Thyroid gland (tissue), 4 donors: ENCODE results near the gene MYCN. TPM values are rescaled to one million over a fixed set of nuclear protein-coding genes. Genes with fewer than 3 reads are reported as not detected.

ENCODE experiments used
- DNase-seq, 2 donors: peaks; one replicate each; pipeline ENCODE4 v3.0.0-alpha.2; 2019
- H3K27ac ChIP-seq, 3 donors: fragments of 200-600 bp; sonication (generic); 1 replicate in 2 of 3; 2 replicates in 1 of 3; pipeline ENCODE4 v1.5.1; 2016 to 2019; ENCODE audit warnings: mild to moderate bottlenecking in 1 of 3, moderate library complexity in 1 of 3
- H3K27me3 ChIP-seq: fragments of 200-600 bp; sonication (generic); one replicate; pipeline ENCODE4 v1.5.1; 2019
- H3K36me3 ChIP-seq, 2 donors: fragments of 200-600 bp; sonication (generic); one replicate each; pipeline ENCODE4 v1.5.1; 2016 to 2019
- H3K4me1 ChIP-seq, 2 donors: fragments of 200-600 bp; sonication (generic); one replicate each; pipeline ENCODE4 v1.5.1; 2017 to 2019
- H3K4me3 ChIP-seq, 3 donors: fragments of 200-600 bp; sonication (generic); replicated peaks in 1 of 3; 1 replicate in 2 of 3; 2 replicates in 1 of 3; pipeline ENCODE4 v1.5.1; 2016; ENCODE audit warnings: mild to moderate bottlenecking in 1 of 3
- H3K9me3 ChIP-seq: fragments of 200-600 bp; sonication (generic); one replicate; pipeline ENCODE4 v1.5.1; 2017
- POLR2A ChIP-seq, 2 donors: fragments of 450-650 bp; IDR thresholded peaks; one replicate each; pipeline ENCODE4 v1.6.1; 2017; ENCODE audit warnings: antibody characterized with exemption in 2 of 2, mild to moderate bottlenecking in 2 of 2, moderate library complexity in 1 of 2
- WGBS, 2 donors: methylation state at CpG; one replicate each; pipeline ENCODE4 v1.1.5; 2017; 5-methylcytosine and 5-hydroxymethylcytosine counted together
- intact Hi-C: fragments of 100-400 bp; cut with DNase I; formaldehyde crosslinking; loops from one replicate; pipeline ENCODE4 v1.15.1; 2023
- total RNA-seq, 4 donors: library from RNA; depleted of rRNA; stranded (reverse); fragments of >200 nt; gene quantifications; one replicate each; pipeline ENCODE4 v1.2.3, GENCODE V29; 2016
- TF ChIP-seq, protein P1 (sequence below), 6 experiments: fragments of 200-600 bp in 3 of 6; fragments of 450-650 bp in 3 of 6; sonication (generic) in 3 of 6; IDR thresholded peaks; one replicate each; pipeline ENCODE4 v1.5.1; 2016 to 2019; ENCODE audit warnings: antibody characterized with exemption in 6 of 6, mild to moderate bottlenecking in 2 of 6, inconsistent platforms in 1 of 6, moderate library complexity in 1 of 6

MYCN gene
- total RNA-seq, 4 donors from 2014 or later: 5.9 to 13.3 (median 10.1) TPM

DNA sequence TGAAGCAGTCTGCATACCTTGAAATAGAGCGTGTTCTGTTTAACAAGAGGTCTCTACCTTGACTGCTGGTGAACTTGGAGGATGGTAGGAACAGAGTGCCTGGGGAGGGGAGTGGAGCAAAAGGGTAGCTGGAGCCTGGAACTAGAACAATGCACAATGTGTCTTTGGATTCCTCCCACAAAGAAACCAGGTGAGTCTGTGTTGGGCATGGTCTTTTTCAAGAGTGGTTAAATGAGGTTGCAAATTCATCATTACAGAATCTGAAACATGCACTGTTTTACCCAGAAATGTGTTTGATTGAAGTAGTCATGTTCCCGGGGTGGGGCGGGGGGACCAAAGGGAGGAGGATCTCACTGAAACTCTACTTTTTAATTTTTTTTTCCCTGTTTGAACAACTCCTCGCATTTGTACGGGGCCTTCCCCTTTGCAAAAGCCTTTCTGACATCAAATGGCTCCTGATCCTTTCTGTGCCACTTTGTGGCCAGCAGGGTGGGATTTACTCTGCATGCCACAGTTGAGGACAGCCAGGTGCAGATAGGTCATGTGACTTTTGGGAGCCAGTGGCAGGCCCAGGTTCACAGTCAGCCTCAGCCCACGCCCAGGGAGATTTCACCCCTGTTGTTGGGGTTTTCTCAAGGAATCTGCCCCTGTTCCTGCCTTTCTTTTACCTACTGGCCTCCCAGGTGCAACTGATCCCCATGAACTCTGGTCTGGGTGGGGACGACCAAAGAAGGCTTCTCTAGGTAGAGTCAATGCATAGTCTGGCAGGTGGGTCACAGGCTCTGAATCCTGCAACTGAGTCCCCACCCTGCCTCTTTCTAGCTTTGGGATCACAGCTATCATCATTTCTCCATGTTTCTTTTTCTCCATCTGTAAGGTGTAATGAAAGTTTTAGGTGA is 28.2 kb downstream of the MYCN start:
- no peak for DNase-seq

DNA sequence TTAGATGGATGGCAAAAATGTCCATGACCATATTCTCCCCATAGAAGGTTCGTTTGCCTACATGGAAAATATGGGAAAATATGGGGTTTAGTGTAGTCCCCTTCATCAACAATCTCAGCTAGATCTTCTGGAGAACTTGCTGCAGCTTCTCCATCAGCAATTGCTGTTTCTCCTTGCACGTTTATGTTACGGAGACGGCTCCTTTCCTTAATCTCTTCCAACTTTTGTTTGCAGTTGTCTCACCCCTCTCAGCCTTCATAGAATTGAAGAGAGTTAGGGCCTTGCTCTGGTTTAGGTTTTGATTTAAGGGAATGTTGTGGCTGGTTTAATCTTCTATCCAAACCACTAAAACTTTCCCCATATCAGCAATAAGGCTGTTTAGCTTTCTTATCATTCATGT is 28.9 kb downstream of the MYCN start:
- H3K9me3 ChIP-seq: no peaks in the 10 kb centered on the region
- WGBS, 2 donors: 93 to 95% methylated on average over 4 of the region's 4 CpGs
- H3K4me3 ChIP-seq: no peak overlapping the region
- no peaks in the 10 kb centered on the region for H3K27me3 ChIP-seq
- no peak overlapping the region for H3K27ac ChIP-seq
- TF ChIP-seq, protein P1, sequence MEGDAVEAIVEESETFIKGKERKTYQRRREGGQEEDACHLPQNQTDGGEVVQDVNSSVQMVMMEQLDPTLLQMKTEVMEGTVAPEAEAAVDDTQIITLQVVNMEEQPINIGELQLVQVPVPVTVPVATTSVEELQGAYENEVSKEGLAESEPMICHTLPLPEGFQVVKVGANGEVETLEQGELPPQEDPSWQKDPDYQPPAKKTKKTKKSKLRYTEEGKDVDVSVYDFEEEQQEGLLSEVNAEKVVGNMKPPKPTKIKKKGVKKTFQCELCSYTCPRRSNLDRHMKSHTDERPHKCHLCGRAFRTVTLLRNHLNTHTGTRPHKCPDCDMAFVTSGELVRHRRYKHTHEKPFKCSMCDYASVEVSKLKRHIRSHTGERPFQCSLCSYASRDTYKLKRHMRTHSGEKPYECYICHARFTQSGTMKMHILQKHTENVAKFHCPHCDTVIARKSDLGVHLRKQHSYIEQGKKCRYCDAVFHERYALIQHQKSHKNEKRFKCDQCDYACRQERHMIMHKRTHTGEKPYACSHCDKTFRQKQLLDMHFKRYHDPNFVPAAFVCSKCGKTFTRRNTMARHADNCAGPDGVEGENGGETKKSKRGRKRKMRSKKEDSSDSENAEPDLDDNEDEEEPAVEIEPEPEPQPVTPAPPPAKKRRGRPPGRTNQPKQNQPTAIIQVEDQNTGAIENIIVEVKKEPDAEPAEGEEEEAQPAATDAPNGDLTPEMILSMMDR (IDR thresholded peaks at IDR 0.05): no peak
- no peak for TF ChIP-seq POLR2A (IDR thresholded peaks at IDR 0.05)
- no peaks in the 10 kb centered on the region for H3K36me3 ChIP-seq
- intact Hi-C loops: no loop called here
- DNase-seq: no peak
- H3K4me1 ChIP-seq: peaks cover 11 to 15% of the 10 kb centered on the region in 2 donors

More for the DNA sequence above, 28.2 kb downstream of the MYCN start:
- intact Hi-C loops: no loop called here
- Histone ChIP-seq H3K9me3 (no peaks in the 10 kb centered on the region), H3K27ac (peak overlapping the region in 1 of 3 donors; percentile 6), H3K36me3 (no peaks in the 10 kb centered on the region), H3K27me3 (no peaks in the 10 kb centered on the region), H3K4me1 (peaks cover 11 to 15% of the 10 kb centered on the region in 2 donors), H3K4me3 (no peak overlapping the region)
- TF ChIP-seq, protein P1 (IDR thresholded peaks at IDR 0.05): no peak
- TF ChIP-seq POLR2A (IDR thresholded peaks at IDR 0.05): no peak
- 87 to 93% methylated on average over 6 to 7 of the region's 7 CpGs for WGBS, 2 donors

DNA sequence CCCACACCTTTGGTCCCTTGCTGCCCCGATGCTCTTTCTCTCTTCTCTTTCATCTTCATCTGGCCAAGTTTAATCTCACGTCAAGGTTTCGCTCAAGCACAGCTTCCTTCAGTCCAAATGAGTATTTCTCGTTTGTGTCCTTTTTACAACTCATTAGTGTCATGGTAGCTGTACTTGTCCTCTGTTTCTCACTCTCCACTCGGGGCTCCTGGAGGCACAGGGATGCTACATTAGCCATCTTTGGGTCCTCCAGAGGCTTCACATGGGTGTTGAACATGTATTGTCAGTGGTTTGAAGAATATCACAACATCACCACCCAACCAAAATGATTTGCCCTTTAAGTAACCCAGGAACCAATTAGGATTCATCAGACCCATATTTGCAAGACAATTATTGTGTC is 30.4 kb downstream of the MYCN start:
- Histone ChIP-seq H3K36me3 (no peaks in the 10 kb centered on the region), H3K27me3 (no peaks in the 10 kb centered on the region), H3K27ac (no peak overlapping the region), H3K9me3 (no peaks in the 10 kb centered on the region), H3K4me3 (no peak overlapping the region), H3K4me1 (peaks cover 0 to under 1% of the 10 kb centered on the region in 2 donors)
- 92 to 93% methylated on average over 5 of the region's 5 CpGs for WGBS, 2 donors
- DNase-seq: no peak
- no peak for TF ChIP-seq POLR2A (IDR thresholded peaks at IDR 0.05)
- TF ChIP-seq, protein P1 (IDR thresholded peaks at IDR 0.05): no peak
- intact Hi-C loops: no loop called here

DNA sequence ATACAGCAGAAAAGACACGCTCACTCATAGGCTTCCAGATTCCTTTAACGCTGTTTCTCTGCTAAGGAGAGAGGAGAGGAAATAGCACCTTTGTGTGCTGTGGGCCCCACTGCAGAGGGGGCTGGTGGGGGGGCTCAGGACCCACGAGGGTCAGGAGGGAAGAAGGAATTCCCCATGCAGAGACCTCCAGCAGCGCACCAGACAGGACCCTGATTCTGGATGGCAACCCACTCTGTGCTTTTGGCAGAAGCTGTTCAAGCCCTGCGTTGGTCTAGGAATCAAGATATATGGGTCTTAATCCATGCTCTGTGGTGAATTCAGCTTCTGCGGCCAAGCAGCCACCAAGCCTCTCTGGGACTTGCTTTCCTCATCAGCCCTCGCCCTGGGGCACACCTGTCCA is 31.0 kb downstream of the MYCN start:
- H3K36me3 ChIP-seq: no peaks in the 10 kb centered on the region
- WGBS, 2 donors: 71 to 72% methylated on average over 5 to 7 of the region's 7 CpGs
- no peak overlapping the region for H3K4me3 ChIP-seq
- H3K9me3 ChIP-seq: no peaks in the 10 kb centered on the region
- no peaks in the 10 kb centered on the region for H3K4me1 ChIP-seq
- intact Hi-C loops: no loop called here
- H3K27ac ChIP-seq: no peak overlapping the region
- no peaks in the 10 kb centered on the region for H3K27me3 ChIP-seq
- no peak for DNase-seq
- TF ChIP-seq, protein P1 (IDR thresholded peaks at IDR 0.05): no peak
- TF ChIP-seq POLR2A (IDR thresholded peaks at IDR 0.05): no peak

DNA sequence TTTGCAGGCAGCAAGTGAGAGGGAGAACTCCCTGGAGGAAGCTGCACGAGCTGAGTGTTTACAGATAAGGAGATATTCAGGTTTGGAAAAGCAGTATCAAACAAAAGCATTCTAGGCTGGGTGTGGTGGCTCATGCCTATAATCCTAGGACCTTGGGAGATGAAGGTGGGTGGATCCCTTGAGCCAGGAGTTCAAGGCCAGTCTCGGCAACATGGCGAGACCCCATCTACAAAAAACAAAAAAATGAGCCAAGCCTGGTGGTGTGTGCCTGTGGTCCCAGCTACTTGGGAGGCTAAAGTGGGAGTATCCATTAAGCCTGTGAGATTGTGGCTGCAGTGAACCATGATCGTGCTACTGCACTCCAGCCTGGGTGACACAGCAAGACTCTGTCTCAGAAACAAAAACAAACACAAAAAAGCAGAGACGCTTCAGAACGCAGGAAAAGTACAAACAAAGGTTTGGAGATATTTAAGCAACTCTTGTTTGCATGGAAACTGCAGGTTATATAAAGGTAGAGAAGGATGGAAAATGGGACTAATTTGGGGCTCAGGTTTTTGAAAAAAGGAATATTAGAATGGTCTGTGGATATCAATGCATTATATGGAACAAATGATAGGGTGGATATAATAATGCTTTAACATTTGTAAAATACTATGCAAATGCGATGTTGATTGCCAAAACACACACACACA is 31.6 kb downstream of the MYCN start:
- no peaks in the 10 kb centered on the region for H3K4me1 ChIP-seq
- intact Hi-C loops: no loop called here
- 57 to 63% methylated on average over 7 of the region's 7 CpGs for WGBS, 2 donors
- H3K27ac ChIP-seq: no peak overlapping the region
- H3K4me3 ChIP-seq: no peak overlapping the region
- no peaks in the 10 kb centered on the region for H3K36me3 ChIP-seq
- H3K9me3 ChIP-seq: no peaks in the 10 kb centered on the region
- no peak for TF ChIP-seq POLR2A (IDR thresholded peaks at IDR 0.05)
- TF ChIP-seq, protein P1 (IDR thresholded peaks at IDR 0.05): no peak
- DNase-seq: peak in 1 of 2 donors; percentile 19
- H3K27me3 ChIP-seq: no peaks in the 10 kb centered on the region
